HG03575 (cell line): ENCODE measurements around the gene ZNF652.

Source experiments
- ATAC-seq: cut with Tn5 transposase; IDR thresholded peaks from one replicate; pipeline ENCODE4 v1.9.1; 2021; ENCODE audit not compliant: unreplicated experiment, insufficient number of reproducible peaks, low FRiP score; ENCODE audit errors: extremely low read depth

Gene ZNF652

DNA sequence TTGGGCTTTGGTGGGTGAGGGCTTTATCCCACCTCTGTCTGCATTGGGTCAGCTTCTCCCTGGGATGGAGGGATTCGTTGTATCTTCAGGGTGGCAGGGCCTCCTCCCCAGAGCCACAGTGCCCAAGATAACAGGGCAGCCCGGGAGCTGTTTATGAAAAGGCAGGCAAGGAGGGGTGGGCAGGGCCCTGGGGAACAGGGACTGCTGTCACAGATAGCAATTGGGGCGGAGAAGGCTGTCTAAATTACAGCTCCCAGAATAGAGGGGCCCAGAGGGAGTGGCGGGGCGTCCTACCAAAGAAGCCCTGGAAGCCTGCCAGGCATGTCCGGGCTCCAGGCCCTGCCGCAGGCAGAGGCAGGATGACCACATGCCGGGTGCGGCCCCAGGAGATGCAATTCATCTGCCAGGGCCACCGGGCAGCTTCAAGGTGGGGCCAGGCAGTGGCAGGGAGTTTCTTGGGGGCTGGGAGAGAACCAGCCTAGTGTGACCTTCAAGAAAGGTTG is 112.7 kb downstream of the ZNF652 start:
- ATAC-seq = no peak

DNA sequence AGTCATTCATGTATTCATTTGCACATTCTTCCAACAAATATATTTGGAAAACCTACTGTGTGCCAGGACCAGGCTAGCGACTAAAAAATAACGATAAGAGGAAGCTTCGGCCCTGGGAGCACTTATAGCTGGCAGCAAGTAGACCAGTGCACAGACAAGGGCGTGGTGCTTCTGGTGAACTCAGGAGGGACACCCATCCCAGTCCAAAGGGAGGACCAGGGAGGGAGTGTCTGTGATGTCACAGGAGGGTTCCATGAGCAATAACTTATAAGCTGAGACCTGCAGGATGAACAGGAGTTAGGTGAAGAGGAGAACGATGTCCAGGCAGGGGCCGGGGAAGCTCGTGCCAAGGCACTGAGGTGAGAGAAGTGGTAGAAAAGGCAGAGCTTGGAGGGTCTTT is 114.1 kb downstream of the ZNF652 start:
- ATAC-seq = no peak

DNA sequence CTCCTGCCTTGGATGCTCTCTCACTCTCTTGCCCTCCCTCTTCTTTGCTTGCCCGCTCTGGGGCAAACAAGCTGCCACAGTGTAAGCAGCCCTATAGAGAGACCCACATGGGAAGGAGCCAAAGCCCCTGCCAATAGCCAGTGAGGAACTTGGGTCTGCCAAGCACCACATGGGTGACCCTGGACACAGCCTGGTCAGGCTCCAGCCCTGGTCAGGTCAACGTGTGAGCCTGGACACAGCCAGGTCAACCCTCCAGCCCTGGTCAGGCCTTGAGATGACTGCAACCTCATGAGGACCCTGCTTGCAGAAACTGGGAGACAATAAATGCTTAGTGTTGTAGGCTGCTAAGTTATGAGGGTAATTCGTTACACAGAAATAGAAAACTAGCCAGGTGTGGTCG is 117.2 kb downstream of the ZNF652 start:
- ATAC-seq = no peak
